PC-3 (cell line): ENCODE results near the gene CDK15. TPM values are rescaled to one million over a fixed set of nuclear protein-coding genes. Genes with fewer than 3 reads are reported as not detected.
A peak's percentile ranks its signal among the peaks of the same experiment; 100 is the strongest.

ENCODE experiments used
- ATAC-seq: fragments of 200-7000 bp; cut with Tn5 transposase; 2 replicates; pipeline ENCODE4 v1.9.1; 2020; ENCODE audit warnings: mild to moderate bottlenecking, moderate library complexity
- BruUV-seq: library from RNA; stranded (reverse); fragments of 400-500 nt; replicated peaks from 2 replicates; lab custom pipeline; 2021; lab: Mats Ljungman, UMichigan
- CTCF ChIA-PET: fragments of 300-600 bp; sonication (Branson Sonifier 250); formaldehyde crosslinking; loops from one replicate; lab custom pipeline; 2022; ENCODE audit warnings: antibody characterized with exemption; lab: Charles Lee
- POLR2A ChIA-PET: fragments of 300-600 bp; sonication (Branson Sonifier 250); formaldehyde crosslinking; loops from one replicate; lab custom pipeline; 2022; ENCODE audit warnings: antibody characterized with exemption; ENCODE audit not compliant: unreplicated experiment; lab: Charles Lee
- DNase-seq: peaks from one replicate; pipeline ENCODE4 v3.0.0-alpha.2; 2015
- H2AFZ ChIP-seq: fragments of 300-600 bp; sonication (generic); 2 replicates; pipeline ENCODE4 v1.6.0; 2016; ENCODE audit warnings: antibody characterized with exemption, low read length
- H3F3A ChIP-seq: fragments of 300-600 bp; sonication (generic); one replicate; pipeline ENCODE4 v1.6.0; 2017; ENCODE audit warnings: antibody characterized with exemption, low read length, control low read depth, mild to moderate bottlenecking; ENCODE audit not compliant: unreplicated experiment
- H3K27ac ChIP-seq: fragments of 300-600 bp; sonication (generic); 2 replicates; pipeline ENCODE4 v1.5.1; 2016; ENCODE audit warnings: mild to moderate bottlenecking, low read length
- H3K27me3 ChIP-seq: fragments of 300-600 bp; sonication (generic); 2 replicates; pipeline ENCODE4 v1.6.1; 2016; ENCODE audit warnings: low read length, mixed read lengths
- H3K36me3 ChIP-seq: fragments of 300-600 bp; sonication (generic); 2 replicates; pipeline ENCODE4 v1.6.1; 2016; ENCODE audit warnings: low read depth, mixed run types, low read length, mixed read lengths
- H3K4me1 ChIP-seq: fragments of 300-600 bp; sonication (generic); 2 replicates; pipeline ENCODE4 v1.5.1; 2016; ENCODE audit warnings: low read length; ENCODE audit not compliant: insufficient read depth
- H3K4me2 ChIP-seq: fragments of 300-600 bp; sonication (generic); 2 replicates; pipeline ENCODE4 v1.6.0; 2016; ENCODE audit warnings: low read length
- H3K4me3 ChIP-seq: fragments of 300-600 bp; sonication (generic); 2 replicates; pipeline ENCODE4 v1.5.1; 2016; ENCODE audit warnings: mild to moderate bottlenecking, low read length, mixed read lengths
- H3K79me2 ChIP-seq: fragments of 300-600 bp; sonication (generic); 2 replicates; pipeline ENCODE4 v1.6.1; 2017; ENCODE audit warnings: low read length, mixed read lengths
- H3K9ac ChIP-seq: fragments of 300-600 bp; sonication (generic); 2 replicates; pipeline ENCODE4 v1.6.0; 2016; ENCODE audit warnings: mild to moderate bottlenecking, low read length
- H3K9me2 ChIP-seq: fragments of 300-600 bp; sonication (generic); replicated peaks from 2 replicates; pipeline ENCODE4 v1.6.1; 2016; ENCODE audit warnings: mixed run types, low read length, mixed read lengths
- H3K9me3 ChIP-seq: fragments of 300-600 bp; sonication (generic); 2 replicates; pipeline ENCODE4 v1.6.1; 2016; ENCODE audit warnings: low read length, mixed read lengths
- H4K20me1 ChIP-seq: fragments of 300-600 bp; sonication (generic); 2 replicates; pipeline ENCODE4 v1.6.1; 2016; ENCODE audit warnings: low read length, mixed read lengths
- EZH2 ChIP-seq: fragments of 300-600 bp; sonication (generic); IDR thresholded peaks from one replicate; pipeline ENCODE4 v1.6.1; 2017; ENCODE audit warnings: antibody characterized with exemption, mild to moderate bottlenecking, low read length; ENCODE audit not compliant: unreplicated experiment
- EZH2phosphoT487 ChIP-seq: fragments of 300-600 bp; sonication (generic); IDR thresholded peaks from 2 replicates; pipeline ENCODE4 v1.6.1; 2018; ENCODE audit warnings: mild to moderate bottlenecking, antibody characterized with exemption, low read length, borderline replicate concordance
- intact Hi-C: fragments of 100-400 bp; cut with micrococcal nuclease; formaldehyde crosslinking; loops from 2 replicates; pipeline ENCODE4 v1.9.0; 2023
- total RNA-seq: library from RNA; depleted of rRNA; stranded (reverse); fragments of >200 nt; gene quantifications from 2 replicates; pipeline ENCODE4 v1.2.3, GENCODE V29; 2014
- TF ChIP-seq, protein P1 (sequence below): fragments of 300-600 bp; sonication (generic); conservative IDR thresholded peaks from 2 replicates; pipeline ENCODE4 v1.5.1; 2017; ENCODE audit warnings: antibody characterized with exemption, low read depth, mild to moderate bottlenecking, low read length

Gene CDK15
- total RNA-seq, 1 experiment from 2014 or later = 2.4 TPM

DNA sequence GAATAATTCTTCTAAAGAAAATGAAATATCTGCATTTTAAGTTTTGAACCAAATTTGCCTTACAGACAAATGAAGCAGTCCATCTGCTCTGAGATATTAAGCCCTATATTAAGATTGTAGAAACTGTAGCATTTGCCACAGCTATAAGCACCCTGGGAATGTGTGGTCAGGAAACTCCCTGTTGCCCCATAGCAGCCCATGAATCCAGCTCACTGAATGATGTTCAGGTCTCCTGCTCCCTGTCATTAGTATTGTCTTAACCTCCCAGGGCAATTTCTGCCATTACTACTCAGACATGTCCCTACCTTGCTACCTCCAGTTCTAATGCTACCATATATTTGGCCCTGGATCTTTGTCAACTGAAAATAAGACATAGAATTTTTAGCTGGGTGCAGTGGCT lies 41.1 kb downstream of the CDK15 start:
- Histone ChIP-seq H3K27me3 (no peaks in the 10 kb centered on the region), H3K4me2 (no peak overlapping the region), H3K9me2 (no peaks in the 10 kb centered on the region), H3K9ac (no peak overlapping the region), H3K4me3 (no peak overlapping the region), H3K27ac (no peak overlapping the region), H2AFZ (no peak overlapping the region), H3K4me1 (peaks cover 17% of the 10 kb centered on the region), H3K9me3 (no peaks in the 10 kb centered on the region), H3K36me3 (no peaks in the 10 kb centered on the region), H4K20me1 (no peaks in the 10 kb centered on the region), H3K79me2 (no peaks in the 10 kb centered on the region), H3F3A (no peaks in the 10 kb centered on the region)
- no peak for TF ChIP-seq EZH2phosphoT487
- TF ChIP-seq, protein P1, sequence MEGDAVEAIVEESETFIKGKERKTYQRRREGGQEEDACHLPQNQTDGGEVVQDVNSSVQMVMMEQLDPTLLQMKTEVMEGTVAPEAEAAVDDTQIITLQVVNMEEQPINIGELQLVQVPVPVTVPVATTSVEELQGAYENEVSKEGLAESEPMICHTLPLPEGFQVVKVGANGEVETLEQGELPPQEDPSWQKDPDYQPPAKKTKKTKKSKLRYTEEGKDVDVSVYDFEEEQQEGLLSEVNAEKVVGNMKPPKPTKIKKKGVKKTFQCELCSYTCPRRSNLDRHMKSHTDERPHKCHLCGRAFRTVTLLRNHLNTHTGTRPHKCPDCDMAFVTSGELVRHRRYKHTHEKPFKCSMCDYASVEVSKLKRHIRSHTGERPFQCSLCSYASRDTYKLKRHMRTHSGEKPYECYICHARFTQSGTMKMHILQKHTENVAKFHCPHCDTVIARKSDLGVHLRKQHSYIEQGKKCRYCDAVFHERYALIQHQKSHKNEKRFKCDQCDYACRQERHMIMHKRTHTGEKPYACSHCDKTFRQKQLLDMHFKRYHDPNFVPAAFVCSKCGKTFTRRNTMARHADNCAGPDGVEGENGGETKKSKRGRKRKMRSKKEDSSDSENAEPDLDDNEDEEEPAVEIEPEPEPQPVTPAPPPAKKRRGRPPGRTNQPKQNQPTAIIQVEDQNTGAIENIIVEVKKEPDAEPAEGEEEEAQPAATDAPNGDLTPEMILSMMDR = no peak
- no peak for TF ChIP-seq EZH2
- intact Hi-C loops = no loop called here
- BruUV-seq = no TSS peak
- DNase-seq (no peak), ATAC-seq (no peak)
- ChIA-PET POLR2A (no interaction called here), CTCF (no interaction called here)

DNA sequence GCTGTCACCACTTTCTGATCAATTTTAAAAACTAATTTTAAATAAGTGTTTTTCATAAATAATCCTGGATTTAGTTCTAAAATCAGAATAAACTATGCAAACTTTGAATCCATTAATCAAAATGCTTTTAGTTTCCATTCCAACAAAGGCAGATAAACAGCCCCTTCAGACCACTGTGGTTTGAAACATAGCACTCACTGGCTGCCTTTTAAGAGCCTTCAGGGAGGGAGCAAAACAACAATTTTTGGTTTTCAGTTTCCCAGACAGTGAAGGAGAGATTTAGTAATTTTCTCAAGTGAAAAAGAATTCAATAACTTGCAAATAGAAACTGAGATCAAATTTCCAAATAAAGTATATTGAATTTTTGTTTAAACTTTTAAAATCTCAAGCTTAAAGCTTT lies 46.1 kb downstream of the CDK15 start:
- TF ChIP-seq EZH2 = no peak
- no peak for TF ChIP-seq EZH2phosphoT487
- TF ChIP-seq, protein P1 = no peak
- Histone ChIP-seq H3K27ac (no peak overlapping the region), H3F3A (no peaks in the 10 kb centered on the region), H4K20me1 (no peaks in the 10 kb centered on the region), H3K27me3 (no peaks in the 10 kb centered on the region), H3K9me3 (no peaks in the 10 kb centered on the region), H2AFZ (no peak overlapping the region), H3K79me2 (no peaks in the 10 kb centered on the region), H3K36me3 (no peaks in the 10 kb centered on the region), H3K4me2 (peak overlapping the region; percentile 34; the same call in 1 of the 2 replicates), H3K9me2 (no peaks in the 10 kb centered on the region), H3K9ac (no peak overlapping the region), H3K4me3 (no peak overlapping the region), H3K4me1 (peaks cover 33% of the 10 kb centered on the region)
- DNase-seq = no peak
- ATAC-seq = no peak
- ChIA-PET CTCF (no interaction called here), POLR2A (no interaction called here)
- no TSS peak for BruUV-seq
- intact Hi-C loops = no loop called here

DNA sequence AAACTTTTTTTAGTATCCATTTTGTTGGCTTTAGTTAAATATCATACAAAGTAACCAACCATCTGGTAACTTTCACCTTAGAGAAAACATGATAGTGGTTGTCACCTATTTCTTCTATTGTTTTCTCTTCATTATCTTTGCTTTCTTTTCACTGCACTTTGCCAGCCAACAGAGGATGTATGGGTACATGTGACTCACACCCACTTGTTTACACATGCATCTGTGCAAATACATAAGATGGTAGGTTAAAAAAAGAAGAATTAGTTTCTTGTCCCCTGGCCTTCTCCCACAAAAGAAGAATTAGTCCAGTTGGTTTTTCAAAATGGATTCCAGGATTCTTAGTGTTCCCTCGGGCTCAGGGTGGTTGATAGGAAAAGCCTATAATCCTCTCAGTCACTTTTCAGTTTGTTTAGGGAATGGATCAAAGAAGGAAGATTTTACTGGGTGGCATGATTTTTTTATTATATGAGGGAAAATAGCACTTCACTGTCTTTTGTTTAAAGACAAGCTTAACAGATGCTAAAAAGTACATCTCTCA lies 46.6 kb downstream of the CDK15 start:
- ChIA-PET CTCF (no interaction called here), POLR2A (no interaction called here)
- no peaks in the 10 kb centered on the region for H3K9me3 ChIP-seq
- H4K20me1 ChIP-seq = no peaks in the 10 kb centered on the region
- peak overlapping the region; percentile 34; the same call in 1 of the 2 replicates for H3K4me2 ChIP-seq
- intact Hi-C loops = no loop called here
- no peaks in the 10 kb centered on the region for H3K36me3 ChIP-seq
- peak; percentile 39 for ATAC-seq
- no peaks in the 10 kb centered on the region for H3K9me2 ChIP-seq
- H2AFZ ChIP-seq = no peak overlapping the region
- BruUV-seq = no TSS peak
- peak; percentile 62 for DNase-seq
- no peaks in the 10 kb centered on the region for H3K27me3 ChIP-seq
- H3K79me2 ChIP-seq = no peaks in the 10 kb centered on the region
- peak overlapping the region; percentile 13; the same call in 1 of the 2 replicates for H3K27ac ChIP-seq
- H3F3A ChIP-seq = no peaks in the 10 kb centered on the region
- H3K4me3 ChIP-seq = no peak overlapping the region
- TF ChIP-seq EZH2 = no peak
- TF ChIP-seq, protein P1 = no peak
- TF ChIP-seq EZH2phosphoT487 = no peak
- peaks cover 33% of the 10 kb centered on the region for H3K4me1 ChIP-seq
- H3K9ac ChIP-seq = no peak overlapping the region
